ENCODE measurements around the gene STK11. TPM values are rescaled to one million over a fixed set of nuclear protein-coding genes. Genes with fewer than 3 reads are reported as not detected.

STK11 gene
- total RNA-seq, 2 experiments from 2014 or later = 76.5 to 78.4 TPM

DNA sequence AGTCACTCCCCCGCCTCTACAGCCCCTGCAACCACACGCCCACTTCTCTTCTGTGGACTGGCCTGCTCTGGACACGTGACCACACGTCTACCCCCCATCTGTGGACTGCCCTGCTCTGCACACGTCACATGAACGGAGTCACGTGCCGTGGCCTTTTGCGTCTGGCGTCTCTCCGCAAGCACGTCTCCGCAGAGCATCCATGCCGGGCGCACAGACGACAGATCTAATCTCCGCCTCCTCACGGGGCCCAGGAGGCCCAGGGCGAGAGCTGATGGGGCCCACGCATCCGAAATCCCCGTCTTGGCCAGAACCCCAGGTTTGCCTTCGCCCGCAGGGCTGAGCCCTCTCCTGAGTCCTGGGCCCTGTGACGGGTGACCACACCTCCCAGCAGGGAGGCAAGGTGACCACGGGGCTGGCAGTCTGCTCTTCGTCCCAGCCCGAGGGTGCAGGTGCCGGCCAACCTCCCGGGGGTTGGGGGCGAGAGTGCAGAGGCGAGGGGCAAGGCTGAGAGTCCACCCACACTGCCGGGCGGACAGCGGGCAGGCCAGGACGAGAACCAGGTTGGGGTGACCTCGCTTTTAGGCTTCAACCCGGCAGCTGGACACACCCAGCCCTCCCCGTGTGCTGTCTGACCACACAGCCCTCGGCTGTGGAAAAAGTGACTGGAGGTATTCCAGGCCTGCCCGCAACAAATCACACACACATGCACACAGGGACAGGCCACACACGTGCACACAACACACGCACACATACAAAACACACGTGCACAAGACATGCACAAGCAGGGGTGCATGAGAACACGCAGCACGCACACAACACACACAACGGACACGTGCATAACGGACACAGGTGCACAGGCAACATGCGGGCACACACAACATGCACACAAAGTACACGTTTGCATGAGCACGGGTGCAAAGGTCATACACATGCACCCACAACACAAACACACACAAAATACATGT, 35.4 kb upstream of the STK11 start:
- POLR2A ChIA-PET = no interaction called here
- no TSS peak for BruUV-seq (replicated peaks)
- Histone ChIP-seq H3K36me3 (ENCODE audit: insufficient read depth, low read length) (peaks cover 9% of the 10 kb centered on the region), H3K9me3 (ENCODE audit: low read length) (no peaks in the 10 kb centered on the region), H3K79me2 (ENCODE audit: insufficient read depth, low read depth, low read length) (peaks cover 16% of the 10 kb centered on the region; the same call in 1 of the 2 replicates), H3K4me1 (ENCODE audit: insufficient read depth, low read length, poor library complexity, severe bottlenecking) (peaks cover 15% of the 10 kb centered on the region), H3K4me3 (ENCODE audit: low read depth, low read length, poor library complexity, severe bottlenecking) (no peak overlapping the region), H4K20me1 (ENCODE audit: insufficient read depth, low read length) (no peaks in the 10 kb centered on the region), H3K4me2 (ENCODE audit: low read length) (no peak overlapping the region), H2AFZ (ENCODE audit: low read length) (no peak overlapping the region), H3K9me2 (ENCODE audit: insufficient read depth, low read length) (no peaks in the 10 kb centered on the region), H3K27ac (ENCODE audit: low read depth, low read length, poor library complexity, severe bottlenecking) (no peak overlapping the region)
- no peak for TF ChIP-seq EZH2phosphoT487 (IDR thresholded peaks at IDR 0.05; ENCODE audit: borderline replicate concordance, low read depth, low read length)
- TF ChIP-seq, protein P1, sequence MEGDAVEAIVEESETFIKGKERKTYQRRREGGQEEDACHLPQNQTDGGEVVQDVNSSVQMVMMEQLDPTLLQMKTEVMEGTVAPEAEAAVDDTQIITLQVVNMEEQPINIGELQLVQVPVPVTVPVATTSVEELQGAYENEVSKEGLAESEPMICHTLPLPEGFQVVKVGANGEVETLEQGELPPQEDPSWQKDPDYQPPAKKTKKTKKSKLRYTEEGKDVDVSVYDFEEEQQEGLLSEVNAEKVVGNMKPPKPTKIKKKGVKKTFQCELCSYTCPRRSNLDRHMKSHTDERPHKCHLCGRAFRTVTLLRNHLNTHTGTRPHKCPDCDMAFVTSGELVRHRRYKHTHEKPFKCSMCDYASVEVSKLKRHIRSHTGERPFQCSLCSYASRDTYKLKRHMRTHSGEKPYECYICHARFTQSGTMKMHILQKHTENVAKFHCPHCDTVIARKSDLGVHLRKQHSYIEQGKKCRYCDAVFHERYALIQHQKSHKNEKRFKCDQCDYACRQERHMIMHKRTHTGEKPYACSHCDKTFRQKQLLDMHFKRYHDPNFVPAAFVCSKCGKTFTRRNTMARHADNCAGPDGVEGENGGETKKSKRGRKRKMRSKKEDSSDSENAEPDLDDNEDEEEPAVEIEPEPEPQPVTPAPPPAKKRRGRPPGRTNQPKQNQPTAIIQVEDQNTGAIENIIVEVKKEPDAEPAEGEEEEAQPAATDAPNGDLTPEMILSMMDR (conservative IDR thresholded peaks at IDR 0.05; ENCODE audit: low read length) = no peak
- no peak for DNase-seq (ENCODE audit: low spot score)
- CTCF ChIA-PET (ENCODE audit: unreplicated experiment) = no interaction called here
- intact Hi-C loops (cut with micrococcal nuclease; ENCODE audit: unreplicated experiment) = loop anchor here (5.0 kb wide), 1 partner anchor 38 kb away; no protein-coding TSS in a partner anchor

DNA sequence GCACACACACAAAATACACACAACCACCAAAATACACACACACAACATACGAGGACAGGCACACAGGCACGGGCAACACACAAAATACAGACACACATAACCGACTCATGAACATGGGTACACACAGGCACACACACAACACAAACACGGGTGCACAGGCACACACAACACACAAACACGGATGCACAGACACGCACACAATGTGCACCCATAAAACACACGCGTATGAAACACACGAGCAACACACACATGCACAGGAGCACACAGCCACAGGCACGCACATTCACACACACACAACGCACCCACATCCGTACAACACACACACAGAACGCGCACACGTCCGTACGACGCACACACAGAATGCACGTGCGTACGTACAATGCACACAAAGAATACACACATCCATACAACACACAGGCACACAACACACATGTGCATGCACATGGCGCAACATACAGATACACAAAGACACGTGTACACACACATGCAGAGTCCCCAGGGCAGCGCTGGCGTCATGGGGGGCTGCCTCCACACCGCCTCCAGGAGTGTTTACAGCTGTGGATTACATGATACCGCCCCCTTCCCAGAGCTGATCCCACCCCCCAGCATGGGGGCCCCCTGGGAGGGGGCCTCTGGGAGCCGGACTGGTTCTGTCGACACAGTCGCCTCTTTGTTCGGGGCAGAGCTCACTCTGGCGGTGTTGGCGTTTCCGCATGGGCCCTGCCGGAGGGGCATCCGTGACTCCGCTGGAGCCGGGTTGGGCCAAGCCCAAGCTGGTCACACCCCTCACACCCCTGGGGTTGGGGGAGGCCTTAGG, 34.4 kb upstream of the STK11 start:
- no peak for TF ChIP-seq EZH2phosphoT487 (IDR thresholded peaks at IDR 0.05; ENCODE audit: borderline replicate concordance, low read depth, low read length)
- TF ChIP-seq, protein P1 (conservative IDR thresholded peaks at IDR 0.05; ENCODE audit: low read length) = no peak
- intact Hi-C loops (cut with micrococcal nuclease; ENCODE audit: unreplicated experiment) = loop anchor here (5.0 kb wide), 1 partner anchor 39 kb away; no protein-coding TSS in a partner anchor
- Histone ChIP-seq H3K9me3 (ENCODE audit: low read length) (no peaks in the 10 kb centered on the region), H4K20me1 (ENCODE audit: insufficient read depth, low read length) (no peaks in the 10 kb centered on the region), H2AFZ (ENCODE audit: low read length) (no peak overlapping the region), H3K36me3 (ENCODE audit: insufficient read depth, low read length) (peaks cover 9% of the 10 kb centered on the region), H3K27ac (ENCODE audit: low read depth, low read length, poor library complexity, severe bottlenecking) (no peak overlapping the region), H3K9me2 (ENCODE audit: insufficient read depth, low read length) (no peaks in the 10 kb centered on the region), H3K4me1 (ENCODE audit: insufficient read depth, low read length, poor library complexity, severe bottlenecking) (peaks cover 15% of the 10 kb centered on the region), H3K79me2 (ENCODE audit: insufficient read depth, low read depth, low read length) (peaks cover 16% of the 10 kb centered on the region; the same call in 1 of the 2 replicates), H3K4me3 (ENCODE audit: low read depth, low read length, poor library complexity, severe bottlenecking) (no peak overlapping the region), H3K4me2 (ENCODE audit: low read length) (no peak overlapping the region)
- POLR2A ChIA-PET = no interaction called here
- CTCF ChIA-PET (ENCODE audit: unreplicated experiment) = interaction anchor here (0.5 kb wide), 1 partner anchor 58 kb away, joined by 9 read pairs; no protein-coding TSS in a partner anchor
- BruUV-seq (replicated peaks) = no TSS peak
- DNase-seq (ENCODE audit: low spot score) = no peak
